SK-N-SH (cell line): ENCODE data around the gene RARB. TPM values are rescaled to one million over a fixed set of nuclear protein-coding genes. Genes with fewer than 3 reads are reported as not detected.
A peak's percentile ranks its signal among the peaks of the same experiment; 100 is the strongest.

ENCODE experiments used
- CTCF ChIA-PET: fragments of 300-600, 350-600 bp; formaldehyde crosslinking; extraction: SDS; loops from one replicate; lab custom pipeline; 2021; lab: Yijun Ruan, JAX
- POLR2A ChIA-PET: fragments of 350-600 bp; sonication (Branson Sonifier 250); formaldehyde crosslinking; extraction: SDS; loops from one replicate; lab custom pipeline; 2020; ENCODE audit warnings: antibody characterized with exemption, inconsistent platforms; lab: Yijun Ruan, JAX
- DNase-seq: peaks from one replicate; pipeline ENCODE4 v3.0.0; 2012
- H2AFZ ChIP-seq: fragments of 200-600 bp; sonication (generic); 2 replicates; pipeline ENCODE4 v1.8.1; 2016; ENCODE audit warnings: antibody characterized with exemption, mild to moderate bottlenecking, low read depth
- H3F3A ChIP-seq: fragments of 200-600 bp; sonication (generic); replicated peaks from 2 replicates; pipeline ENCODE3; 2016; ENCODE audit warnings: antibody characterized with exemption, mild to moderate bottlenecking; ENCODE audit not compliant: insufficient read depth
- H3K27ac ChIP-seq, 2 experiments: fragments of 200-500 bp in 1 of 2; fragments of 200-600 bp in 1 of 2; sonication (Bioruptor generic) in 1 of 2; sonication (generic), shearing (Covaris generic) in 1 of 2; 2 replicates each; pipeline versions ENCODE4 v1.5.1 to v1.6.1; 2014 to 2016; ENCODE audit warnings: low read depth in 2 of 2, inconsistent platforms in 1 of 2, low read length in 1 of 2, mild to moderate bottlenecking in 1 of 2, mixed read lengths in 1 of 2
- H3K27me3 ChIP-seq: fragments of 200-600 bp; sonication (generic), shearing (Covaris generic); 2 replicates; pipeline ENCODE4 v1.6.1; 2016; ENCODE audit warnings: mixed run types; ENCODE audit not compliant: insufficient read depth
- H3K36me3 ChIP-seq, 2 experiments: fragments of 200-500 bp in 1 of 2; fragments of 200-600 bp in 1 of 2; sonication (Bioruptor generic) in 1 of 2; sonication (generic) in 1 of 2; replicated peaks in 1 of 2; 2 replicates each; pipeline versions ENCODE3 to v1.5.1; 2014 to 2016; ENCODE audit warnings: low read length in 1 of 2, mild to moderate bottlenecking in 1 of 2; ENCODE audit not compliant: insufficient read depth in 2 of 2, control insufficient read depth in 1 of 2
- H3K4me1 ChIP-seq, 2 experiments: fragments of 200-500 bp in 1 of 2; fragments of 200-600 bp in 1 of 2; sonication (Bioruptor generic) in 1 of 2; sonication (generic), shearing (Covaris generic) in 1 of 2; 2 replicates each; pipeline versions ENCODE4 v1.5.1 to v1.6.1; 2014 to 2016; ENCODE audit warnings: low read depth in 1 of 2, low read length in 1 of 2, mixed run types in 1 of 2; ENCODE audit not compliant: insufficient read depth in 2 of 2, control insufficient read depth in 1 of 2
- H3K4me2 ChIP-seq: fragments of 200-600 bp; sonication (generic), shearing (Covaris generic); 2 replicates; pipeline ENCODE4 v1.6.1; 2017; ENCODE audit warnings: mixed run types
- H3K4me3 ChIP-seq, 2 experiments: fragments of 200-500 bp in 1 of 2; fragments of 200-600 bp in 1 of 2; sonication (Bioruptor generic) in 1 of 2; sonication (generic), shearing (Covaris generic) in 1 of 2; 2 replicates each; pipeline versions ENCODE4 v1.5.1 to v1.8.1; 2014 to 2016; ENCODE audit warnings: low read depth in 2 of 2, inconsistent platforms in 1 of 2, low read length in 1 of 2, mild to moderate bottlenecking in 1 of 2, mixed read lengths in 1 of 2, moderate library complexity in 1 of 2
- H3K79me2 ChIP-seq: fragments of 200-600 bp; sonication (generic); 2 replicates; pipeline ENCODE4 v1.8.1; 2017; ENCODE audit warnings: mild to moderate bottlenecking; ENCODE audit not compliant: insufficient read depth
- H3K9ac ChIP-seq: fragments of 200-600 bp; sonication (generic); 2 replicates; pipeline ENCODE4 v1.6.1; 2017; ENCODE audit warnings: mixed run types
- H3K9me2 ChIP-seq: fragments of 200-600 bp; sonication (generic); 2 replicates; pipeline ENCODE4 v1.6.1; 2017; ENCODE audit warnings: mixed run types
- H3K9me3 ChIP-seq: fragments of 200-600 bp; sonication (generic); 2 replicates; pipeline ENCODE4 v1.6.1; 2017; ENCODE audit warnings: mixed run types, mild to moderate bottlenecking, moderate library complexity
- H4K20me1 ChIP-seq: fragments of 200-600 bp; sonication (generic); 2 replicates; pipeline ENCODE4 v1.6.1; 2017; ENCODE audit warnings: mild to moderate bottlenecking, mixed run types; ENCODE audit not compliant: insufficient read depth
- ELF1 ChIP-seq: IDR thresholded peaks from 2 replicates; pipeline ENCODE4 v1.4.0; 2012
- EZH2phosphoT487 ChIP-seq: fragments of 200-600 bp; sonication (generic); IDR thresholded peaks from 2 replicates; pipeline ENCODE4 v1.6.1; 2017; ENCODE audit warnings: low read depth, mixed run types, mild to moderate bottlenecking, antibody characterized with exemption, moderate library complexity, borderline replicate concordance
- FOXM1 ChIP-seq: IDR thresholded peaks from 2 replicates; pipeline ENCODE4 v1.4.0; 2012; ENCODE audit warnings: low read depth, mild to moderate bottlenecking
- MEF2A ChIP-seq: IDR thresholded peaks from 2 replicates; pipeline ENCODE4 v1.4.0; 2012; ENCODE audit warnings: low read depth, borderline replicate concordance
- MXI1 ChIP-seq: IDR thresholded peaks from 2 replicates; pipeline ENCODE4 v1.6.1; 2012; ENCODE audit warnings: mild to moderate bottlenecking, low read depth, low read length, improper control_type of control experiment
- NRF1 ChIP-seq: IDR thresholded peaks from 2 replicates; pipeline ENCODE4 v1.6.1; 2012; ENCODE audit warnings: low read depth, mild to moderate bottlenecking, low read length
- RFX5 ChIP-seq: IDR thresholded peaks from 2 replicates; pipeline ENCODE4 v1.6.1; 2012; ENCODE audit warnings: mild to moderate bottlenecking, improper control_type of control experiment, low read length
- SMC3 ChIP-seq: IDR thresholded peaks from 2 replicates; pipeline ENCODE4 v1.6.1; 2012; ENCODE audit warnings: low read depth, low read length, improper control_type of control experiment
- WGBS: methylation state at CpG from one replicate; pipeline ENCODE4 v1.1.6; 2017; ENCODE audit warnings: low lambda C conversion rate; 5-methylcytosine and 5-hydroxymethylcytosine counted together
- polyA plus RNA-seq, 3 experiments: library from polyadenylated mRNA; depleted of rRNA; stranded (reverse); fragments of >200 nt; gene quantifications; 2 replicates each; pipeline ENCODE4 v1.2.3, GENCODE V29; 2012
- TF ChIP-seq, protein P1 (sequence below): IDR thresholded peaks from 2 replicates; pipeline ENCODE4 v1.6.1; 2012; ENCODE audit warnings: mild to moderate bottlenecking, low read depth, low read length, moderate library complexity
- TF ChIP-seq, protein P2 (sequence below): IDR thresholded peaks from 2 replicates; pipeline ENCODE4 v1.4.0; 2012; ENCODE audit warnings: low read depth
- TF ChIP-seq, protein P3 (sequence below): fragments of 200-600 bp; sonication (generic); IDR thresholded peaks from 2 replicates; pipeline ENCODE4 v1.6.1; 2017; ENCODE audit warnings: antibody characterized with exemption, mild to moderate bottlenecking, moderate library complexity

RARB gene
- polyA plus RNA-seq, 1 of the 3 experiments (the other 2 are of a cell fraction), result 10.7 TPM

DNA sequence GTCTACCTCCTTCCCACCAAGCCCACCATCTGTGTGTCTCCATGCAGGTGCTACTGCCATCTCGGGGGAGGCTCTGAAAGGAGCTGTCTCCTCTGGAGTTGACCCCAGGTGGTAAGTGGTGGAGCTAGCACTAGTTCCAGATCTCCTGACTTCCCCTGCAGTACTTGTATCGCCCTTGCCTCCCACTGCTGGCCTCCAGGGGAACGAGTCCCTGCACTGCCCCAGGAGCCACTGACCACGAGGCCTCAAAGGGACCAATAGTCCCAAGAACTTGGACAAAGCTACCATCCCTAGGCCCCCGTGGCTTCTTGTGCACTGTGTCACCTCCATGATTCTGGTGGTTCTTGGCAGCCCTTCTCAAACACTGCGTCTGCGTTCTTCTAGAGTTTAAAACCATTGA is 137.7 kb downstream of the RARB start:
- Histone ChIP-seq H2AFZ (no peak overlapping the region), H3K4me1 (peaks cover 0 to 6% of the 10 kb centered on the region in 2 experiments; a peak in 1 of 4 replicates), H4K20me1 (no peaks in the 10 kb centered on the region), H3K27ac (no peak overlapping the region), H3K27me3 (no peaks in the 10 kb centered on the region), H3K79me2 (peaks cover 14% of the 10 kb centered on the region; the same call in 1 of the 2 replicates), H3K9me3 (no peaks in the 10 kb centered on the region), H3K4me2 (no peak overlapping the region), H3K9me2 (no peaks in the 10 kb centered on the region), H3K4me3 (no peak overlapping the region), H3K9ac (no peak overlapping the region), H3F3A (no peaks in the 10 kb centered on the region), H3K36me3 (peaks cover 0 to 2% of the 10 kb centered on the region in 2 experiments)
- ChIA-PET CTCF (interaction anchor here (0.6 to 1.4 kb wide), 2 partner anchors 15 to 34 kb away, joined by 3 to 5 read pairs; no protein-coding TSS in a partner anchor), POLR2A (no interaction called here)
- WGBS, result 88% methylated on average over 6 of the region's 7 CpGs
- no peak for DNase-seq
- TF ChIP-seq EZH2phosphoT487, result no peak
- no peak for TF ChIP-seq ELF1
- TF ChIP-seq, protein P1, sequence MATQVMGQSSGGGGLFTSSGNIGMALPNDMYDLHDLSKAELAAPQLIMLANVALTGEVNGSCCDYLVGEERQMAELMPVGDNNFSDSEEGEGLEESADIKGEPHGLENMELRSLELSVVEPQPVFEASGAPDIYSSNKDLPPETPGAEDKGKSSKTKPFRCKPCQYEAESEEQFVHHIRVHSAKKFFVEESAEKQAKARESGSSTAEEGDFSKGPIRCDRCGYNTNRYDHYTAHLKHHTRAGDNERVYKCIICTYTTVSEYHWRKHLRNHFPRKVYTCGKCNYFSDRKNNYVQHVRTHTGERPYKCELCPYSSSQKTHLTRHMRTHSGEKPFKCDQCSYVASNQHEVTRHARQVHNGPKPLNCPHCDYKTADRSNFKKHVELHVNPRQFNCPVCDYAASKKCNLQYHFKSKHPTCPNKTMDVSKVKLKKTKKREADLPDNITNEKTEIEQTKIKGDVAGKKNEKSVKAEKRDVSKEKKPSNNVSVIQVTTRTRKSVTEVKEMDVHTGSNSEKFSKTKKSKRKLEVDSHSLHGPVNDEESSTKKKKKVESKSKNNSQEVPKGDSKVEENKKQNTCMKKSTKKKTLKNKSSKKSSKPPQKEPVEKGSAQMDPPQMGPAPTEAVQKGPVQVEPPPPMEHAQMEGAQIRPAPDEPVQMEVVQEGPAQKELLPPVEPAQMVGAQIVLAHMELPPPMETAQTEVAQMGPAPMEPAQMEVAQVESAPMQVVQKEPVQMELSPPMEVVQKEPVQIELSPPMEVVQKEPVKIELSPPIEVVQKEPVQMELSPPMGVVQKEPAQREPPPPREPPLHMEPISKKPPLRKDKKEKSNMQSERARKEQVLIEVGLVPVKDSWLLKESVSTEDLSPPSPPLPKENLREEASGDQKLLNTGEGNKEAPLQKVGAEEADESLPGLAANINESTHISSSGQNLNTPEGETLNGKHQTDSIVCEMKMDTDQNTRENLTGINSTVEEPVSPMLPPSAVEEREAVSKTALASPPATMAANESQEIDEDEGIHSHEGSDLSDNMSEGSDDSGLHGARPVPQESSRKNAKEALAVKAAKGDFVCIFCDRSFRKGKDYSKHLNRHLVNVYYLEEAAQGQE, result no peak
- TF ChIP-seq RFX5, result no peak
- TF ChIP-seq NRF1, result no peak
- TF ChIP-seq, protein P2, sequence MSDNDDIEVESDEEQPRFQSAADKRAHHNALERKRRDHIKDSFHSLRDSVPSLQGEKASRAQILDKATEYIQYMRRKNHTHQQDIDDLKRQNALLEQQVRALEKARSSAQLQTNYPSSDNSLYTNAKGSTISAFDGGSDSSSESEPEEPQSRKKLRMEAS, result no peak
- TF ChIP-seq MXI1, result no peak
- TF ChIP-seq FOXM1, result no peak

DNA sequence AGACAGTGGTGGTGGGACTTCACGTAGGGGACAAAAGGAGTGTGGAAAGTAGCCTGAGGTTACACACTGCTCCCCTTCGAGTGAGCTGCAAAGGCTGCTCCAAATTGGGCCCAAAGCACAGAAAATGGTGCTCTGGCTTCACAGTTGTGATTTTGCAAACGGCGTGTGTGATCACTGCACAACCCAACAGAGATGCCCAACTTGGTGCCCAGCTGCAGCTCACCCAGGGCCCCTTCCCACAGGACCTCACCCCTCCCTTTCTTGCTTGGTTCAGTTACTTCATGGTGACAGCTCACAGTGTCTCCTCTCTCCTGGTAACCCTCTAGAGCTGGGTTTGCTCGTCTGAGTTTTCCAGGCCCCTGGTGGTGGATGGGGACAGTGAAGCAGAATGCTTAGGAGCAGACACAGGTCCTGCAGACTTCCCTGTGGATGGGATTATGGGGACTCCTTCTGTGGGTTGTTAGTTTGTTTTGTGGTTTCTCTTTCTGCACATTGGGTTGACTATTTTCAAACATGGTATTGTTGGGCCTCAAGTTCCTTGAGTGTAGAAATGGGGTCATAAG is 138.4 kb downstream of the RARB start:
- no peak overlapping the region for H2AFZ ChIP-seq
- peak overlapping the region in 1 of 2 experiments; percentile 43; a peak in 1 of 4 replicates for H3K27ac ChIP-seq
- no peak overlapping the region for H3K4me3 ChIP-seq
- POLR2A ChIA-PET, result no interaction called here
- 80% methylated on average over 3 of the region's 5 CpGs for WGBS
- H3K27me3 ChIP-seq, result no peaks in the 10 kb centered on the region
- TF ChIP-seq MEF2A (no peak), SMC3 (no peak)
- TF ChIP-seq, protein P3, sequence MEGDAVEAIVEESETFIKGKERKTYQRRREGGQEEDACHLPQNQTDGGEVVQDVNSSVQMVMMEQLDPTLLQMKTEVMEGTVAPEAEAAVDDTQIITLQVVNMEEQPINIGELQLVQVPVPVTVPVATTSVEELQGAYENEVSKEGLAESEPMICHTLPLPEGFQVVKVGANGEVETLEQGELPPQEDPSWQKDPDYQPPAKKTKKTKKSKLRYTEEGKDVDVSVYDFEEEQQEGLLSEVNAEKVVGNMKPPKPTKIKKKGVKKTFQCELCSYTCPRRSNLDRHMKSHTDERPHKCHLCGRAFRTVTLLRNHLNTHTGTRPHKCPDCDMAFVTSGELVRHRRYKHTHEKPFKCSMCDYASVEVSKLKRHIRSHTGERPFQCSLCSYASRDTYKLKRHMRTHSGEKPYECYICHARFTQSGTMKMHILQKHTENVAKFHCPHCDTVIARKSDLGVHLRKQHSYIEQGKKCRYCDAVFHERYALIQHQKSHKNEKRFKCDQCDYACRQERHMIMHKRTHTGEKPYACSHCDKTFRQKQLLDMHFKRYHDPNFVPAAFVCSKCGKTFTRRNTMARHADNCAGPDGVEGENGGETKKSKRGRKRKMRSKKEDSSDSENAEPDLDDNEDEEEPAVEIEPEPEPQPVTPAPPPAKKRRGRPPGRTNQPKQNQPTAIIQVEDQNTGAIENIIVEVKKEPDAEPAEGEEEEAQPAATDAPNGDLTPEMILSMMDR, result peak; percentile 11; the same call in 1 of the 2 replicates
- TF ChIP-seq, protein P2, result no peak
- H3K9ac ChIP-seq, result no peak overlapping the region
- CTCF ChIA-PET, result interaction anchor here (0.6 to 1.4 kb wide), 5 partner anchors 9 to 615 kb away, joined by 3 to 5 read pairs (median 3); no protein-coding TSS in a partner anchor
- DNase-seq, result no peak
- H3K79me2 ChIP-seq, result peaks cover 21% of the 10 kb centered on the region; the same call in 1 of the 2 replicates
- no peaks in the 10 kb centered on the region for H3F3A ChIP-seq
- no peaks in the 10 kb centered on the region for H3K9me2 ChIP-seq
- H3K4me2 ChIP-seq, result no peak overlapping the region
- no peaks in the 10 kb centered on the region for H4K20me1 ChIP-seq
- peaks cover 0 to 11% of the 10 kb centered on the region in 2 experiments; a peak in 1 of 4 replicates for H3K4me1 ChIP-seq
- peaks cover 2% of the 10 kb centered on the region in 2 experiments for H3K36me3 ChIP-seq
- H3K9me3 ChIP-seq, result no peaks in the 10 kb centered on the region
